Right lobe of liver (tissue), 4 donors: ENCODE measurements around the gene EHHADH.

Experiments used
- POLR2A ChIP-seq: fragments of 450-650 bp; IDR thresholded peaks from one replicate; pipeline ENCODE4 v1.6.1; 2017; ENCODE audit warnings: antibody characterized with exemption, mild to moderate bottlenecking
- TF ChIP-seq, protein P1 (sequence below), 4 donors: fragments of 200-600 bp in 3 of 4; fragments of 450-650 bp in 1 of 4; IDR thresholded peaks; one replicate each; pipeline versions ENCODE4 v1.5.1 to v1.8.0; 2016 to 2022; ENCODE audit warnings: antibody characterized with exemption in 4 of 4, mild to moderate bottlenecking in 2 of 4
- donor health status: DM: no; HTN: no; CAD: no.
- donor health status: DM: no; HTN: no; CAD: no.
- donor health status: DM: no; HTN: yes; CAD: no.

GRCh38 chr3:185157347-185157746 lies 96.5 kb downstream of the EHHADH start:
- TF ChIP-seq, protein P1, sequence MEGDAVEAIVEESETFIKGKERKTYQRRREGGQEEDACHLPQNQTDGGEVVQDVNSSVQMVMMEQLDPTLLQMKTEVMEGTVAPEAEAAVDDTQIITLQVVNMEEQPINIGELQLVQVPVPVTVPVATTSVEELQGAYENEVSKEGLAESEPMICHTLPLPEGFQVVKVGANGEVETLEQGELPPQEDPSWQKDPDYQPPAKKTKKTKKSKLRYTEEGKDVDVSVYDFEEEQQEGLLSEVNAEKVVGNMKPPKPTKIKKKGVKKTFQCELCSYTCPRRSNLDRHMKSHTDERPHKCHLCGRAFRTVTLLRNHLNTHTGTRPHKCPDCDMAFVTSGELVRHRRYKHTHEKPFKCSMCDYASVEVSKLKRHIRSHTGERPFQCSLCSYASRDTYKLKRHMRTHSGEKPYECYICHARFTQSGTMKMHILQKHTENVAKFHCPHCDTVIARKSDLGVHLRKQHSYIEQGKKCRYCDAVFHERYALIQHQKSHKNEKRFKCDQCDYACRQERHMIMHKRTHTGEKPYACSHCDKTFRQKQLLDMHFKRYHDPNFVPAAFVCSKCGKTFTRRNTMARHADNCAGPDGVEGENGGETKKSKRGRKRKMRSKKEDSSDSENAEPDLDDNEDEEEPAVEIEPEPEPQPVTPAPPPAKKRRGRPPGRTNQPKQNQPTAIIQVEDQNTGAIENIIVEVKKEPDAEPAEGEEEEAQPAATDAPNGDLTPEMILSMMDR (IDR thresholded peaks at IDR 0.05): no peak
- TF ChIP-seq POLR2A: no peak
